Activated CD4-positive, alpha-beta T cell treated with anti-CD3 and anti-CD28 coated beads, Interleukin-2, amount 50 U/mL, for 1 hour (primary cell): Measurements from ENCODE around the gene VCPKMT.
A peak's percentile ranks its signal among the peaks of the same experiment; 100 is the strongest.

Experiments used
- DNase-seq: peaks from one replicate; pipeline ENCODE4 v3.0.0-alpha.2; 2020

VCPKMT gene

DNA sequence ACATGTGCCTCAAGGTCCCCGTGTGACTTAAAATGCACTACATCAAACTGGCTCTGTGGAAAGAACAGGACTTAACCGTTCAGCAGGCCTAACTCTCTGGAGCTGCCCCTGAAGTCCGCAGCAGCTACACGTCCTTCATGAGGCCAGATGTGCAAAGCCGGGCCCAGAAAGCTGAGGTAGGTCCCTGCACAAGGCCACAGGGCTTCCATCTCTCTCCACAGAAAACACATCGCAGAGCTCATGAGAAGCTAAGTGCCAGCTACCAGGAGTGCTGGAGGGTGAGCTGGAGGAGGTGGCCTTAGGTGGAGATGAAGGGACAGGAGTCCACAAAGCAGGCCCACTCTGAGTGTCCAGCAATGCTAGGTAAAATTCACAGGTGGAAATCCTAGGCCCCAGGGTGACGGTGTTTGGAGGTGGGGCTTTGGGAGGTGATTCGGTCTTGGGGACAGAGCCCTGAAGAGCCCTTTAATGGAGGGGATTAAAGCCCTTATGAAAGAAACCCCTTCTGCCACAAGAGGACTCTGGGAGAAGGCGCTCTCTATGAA, 52.4 kb downstream of the VCPKMT start:
- DNase-seq = no peak

DNA sequence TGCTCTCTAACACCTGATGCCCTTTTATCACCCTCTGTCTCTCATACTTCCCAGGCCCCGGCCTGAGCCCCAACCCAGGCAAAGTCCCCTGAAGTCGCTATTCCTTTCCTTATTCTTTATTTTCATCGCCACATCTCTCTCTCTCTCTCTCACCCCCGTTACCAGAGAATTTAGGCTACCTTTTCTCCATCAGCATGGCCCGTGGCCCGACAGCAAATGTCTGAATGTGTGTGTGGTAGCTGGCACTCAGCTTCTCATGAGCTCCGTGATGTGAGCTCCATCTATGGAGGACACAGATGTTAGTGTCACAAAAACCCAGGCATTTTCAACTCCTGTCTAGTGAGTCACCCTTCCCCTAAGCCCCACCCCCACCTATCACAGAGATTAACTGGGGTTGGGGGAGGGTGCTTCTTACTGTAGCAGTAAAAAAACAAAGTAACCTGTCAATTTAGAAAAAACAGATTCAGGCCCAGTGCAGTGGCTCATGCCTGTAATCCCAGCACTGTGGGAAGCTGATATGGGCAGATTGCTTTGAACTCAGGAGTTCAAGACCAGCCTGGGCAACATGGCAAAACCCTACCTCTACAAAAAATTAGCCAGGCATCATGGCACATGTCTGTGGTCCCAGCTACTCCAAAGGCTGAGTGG, 53.8 kb downstream of the VCPKMT start:
- peak; percentile 75 for DNase-seq

DNA sequence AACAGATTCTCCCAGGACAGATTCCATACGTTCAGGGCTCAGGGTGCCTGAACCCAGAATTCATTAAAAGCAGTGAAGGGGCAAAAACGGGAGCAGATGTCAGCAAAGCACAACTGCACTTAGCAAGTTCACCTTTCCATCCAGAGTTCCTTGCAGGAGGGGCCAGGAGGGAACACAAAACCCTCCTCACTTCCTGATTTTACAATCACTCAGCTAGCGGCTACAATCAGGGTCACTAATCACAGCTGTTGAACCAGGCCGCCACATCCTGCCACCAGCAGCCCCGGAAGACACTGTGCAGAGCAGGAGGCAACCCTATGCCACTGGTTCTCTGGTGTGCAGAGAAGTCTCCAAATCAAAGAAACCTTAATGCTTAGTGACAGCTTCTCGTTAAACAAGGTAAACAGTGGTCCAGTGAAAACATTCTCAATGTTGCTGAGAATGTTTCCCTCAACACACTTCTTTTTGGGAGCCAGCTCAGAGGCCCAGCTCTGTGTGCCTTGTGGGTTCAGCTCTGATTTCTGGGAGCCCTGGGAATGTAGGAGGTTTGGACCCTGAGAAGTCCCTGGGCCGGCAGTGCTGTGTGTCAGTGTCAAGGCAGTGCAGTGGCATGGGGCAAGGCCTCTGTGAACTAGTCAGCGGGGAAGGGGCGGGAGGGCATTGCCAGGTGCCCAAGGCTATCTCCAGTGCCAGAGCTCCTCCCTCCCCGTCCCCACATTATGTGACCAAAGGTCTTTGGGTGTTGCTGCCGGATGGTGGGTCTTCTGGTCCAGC, 54.5 kb downstream of the VCPKMT start:
- DNase-seq = peak; percentile 57

DNA sequence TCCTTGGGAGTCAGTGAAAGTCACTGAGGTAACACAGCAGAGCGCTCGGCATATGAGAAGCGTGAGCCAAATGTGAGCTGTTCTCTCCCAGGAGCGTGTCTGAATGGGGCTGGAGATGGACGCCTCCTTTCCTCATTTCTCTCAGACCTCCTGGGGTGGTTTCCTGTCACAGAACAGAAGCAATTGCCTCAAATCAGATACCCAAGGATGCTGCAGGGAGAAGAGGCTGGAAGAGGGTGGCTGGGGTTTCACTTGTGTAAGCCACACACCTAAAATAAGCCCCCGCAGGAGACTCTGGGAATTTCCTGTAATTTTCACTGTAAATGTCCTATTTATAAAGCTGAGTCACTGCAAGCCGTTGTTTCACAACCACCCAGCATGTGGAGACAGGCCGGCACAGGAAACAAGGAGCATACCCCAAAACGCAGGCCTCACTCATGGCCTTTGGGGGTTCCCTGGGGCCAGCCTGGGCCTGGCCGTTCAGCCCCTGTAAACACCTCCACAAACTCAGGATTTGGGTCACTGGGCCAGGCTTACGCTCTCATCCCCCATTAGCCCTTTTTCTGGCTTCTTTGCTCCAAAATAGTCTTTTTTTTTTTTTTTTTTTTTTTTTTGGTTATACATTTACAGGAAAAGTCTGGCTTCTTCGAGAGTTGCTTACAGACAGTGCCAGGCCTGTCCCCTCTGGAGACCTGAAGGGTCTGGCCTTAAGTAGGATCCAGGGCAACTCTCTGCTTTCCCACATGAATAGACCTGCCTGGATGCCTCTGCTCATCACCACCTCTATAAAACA, 55.3 kb downstream of the VCPKMT start:
- no peak for DNase-seq

DNA sequence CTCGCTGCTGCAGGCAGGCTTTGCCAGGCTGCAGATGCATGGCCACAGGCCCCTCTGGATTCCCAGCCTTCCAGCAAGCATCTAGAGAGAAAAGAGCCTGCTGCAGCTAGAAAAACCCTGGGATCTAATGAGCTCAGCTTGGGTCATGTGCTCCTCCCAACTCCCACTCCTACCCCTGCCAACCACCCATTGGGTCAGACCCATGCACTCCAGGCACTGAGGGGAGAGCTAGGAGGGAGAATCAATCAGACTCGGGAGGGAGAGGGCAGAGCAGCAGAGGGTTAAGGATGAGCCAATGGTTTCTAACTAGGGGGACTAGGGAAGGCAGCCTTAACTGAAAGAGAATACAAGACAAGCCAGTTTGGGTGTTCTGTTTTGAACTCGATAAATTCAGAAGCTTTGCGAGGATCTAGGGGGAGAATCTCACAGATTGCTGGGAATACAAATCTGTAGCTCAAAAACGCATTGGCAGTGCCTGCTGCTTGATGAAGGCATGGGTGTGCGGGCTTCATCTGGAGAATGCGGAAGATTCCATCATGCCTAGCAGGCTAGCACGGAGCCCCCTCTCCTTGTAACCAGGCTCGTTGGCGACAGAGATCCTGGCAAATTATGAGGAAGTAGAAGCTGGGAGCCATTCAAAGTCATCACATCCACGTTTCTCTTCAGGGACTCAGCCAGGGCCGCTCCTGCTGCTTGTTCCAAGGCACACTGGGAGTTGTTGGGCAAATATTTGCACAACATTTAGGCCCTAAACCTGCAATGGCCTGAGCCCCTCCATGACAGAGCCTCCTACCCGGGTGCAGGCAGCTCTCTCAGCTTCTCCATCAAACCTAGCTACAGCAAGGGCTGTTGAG, 56.4 kb downstream of the VCPKMT start:
- DNase-seq = no peak
